OCI-LY3 (cell line): Measurements from ENCODE around the gene FGF2.

Experiments used
- EZH2phosphoT487 ChIP-seq: fragments of 200-600 bp; shearing (Covaris generic); IDR thresholded peaks from 2 replicates; pipeline ENCODE4 v1.6.1; 2018; ENCODE audit warnings: antibody characterized with exemption, mixed run types, low read depth
- TF ChIP-seq, protein P1 (sequence below): fragments of 200-600, 300-600 bp; sonication (generic); IDR thresholded peaks from 2 replicates; pipeline ENCODE4 v1.5.1; 2014; ENCODE audit warnings: antibody characterized with exemption, low read length, low read depth

DNA sequence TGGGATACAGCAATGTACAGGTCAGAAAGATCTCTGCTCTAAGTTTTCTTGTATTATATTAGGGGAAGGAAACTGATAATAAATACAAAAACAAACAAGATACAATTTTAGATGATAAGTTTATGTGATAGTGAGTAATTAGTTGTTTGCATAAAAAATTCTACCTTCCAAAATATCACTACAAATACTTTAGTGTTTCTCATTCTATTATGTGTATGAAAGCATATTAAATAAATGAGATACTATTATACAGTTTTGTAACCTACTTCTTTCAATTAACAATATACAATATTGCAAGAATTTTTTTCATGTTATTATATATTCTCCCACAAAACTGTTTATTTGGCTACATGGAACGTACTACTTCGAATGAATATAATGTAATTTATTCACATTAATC is 4.2 kb upstream of the FGF2 start:
- TF ChIP-seq, protein P1, sequence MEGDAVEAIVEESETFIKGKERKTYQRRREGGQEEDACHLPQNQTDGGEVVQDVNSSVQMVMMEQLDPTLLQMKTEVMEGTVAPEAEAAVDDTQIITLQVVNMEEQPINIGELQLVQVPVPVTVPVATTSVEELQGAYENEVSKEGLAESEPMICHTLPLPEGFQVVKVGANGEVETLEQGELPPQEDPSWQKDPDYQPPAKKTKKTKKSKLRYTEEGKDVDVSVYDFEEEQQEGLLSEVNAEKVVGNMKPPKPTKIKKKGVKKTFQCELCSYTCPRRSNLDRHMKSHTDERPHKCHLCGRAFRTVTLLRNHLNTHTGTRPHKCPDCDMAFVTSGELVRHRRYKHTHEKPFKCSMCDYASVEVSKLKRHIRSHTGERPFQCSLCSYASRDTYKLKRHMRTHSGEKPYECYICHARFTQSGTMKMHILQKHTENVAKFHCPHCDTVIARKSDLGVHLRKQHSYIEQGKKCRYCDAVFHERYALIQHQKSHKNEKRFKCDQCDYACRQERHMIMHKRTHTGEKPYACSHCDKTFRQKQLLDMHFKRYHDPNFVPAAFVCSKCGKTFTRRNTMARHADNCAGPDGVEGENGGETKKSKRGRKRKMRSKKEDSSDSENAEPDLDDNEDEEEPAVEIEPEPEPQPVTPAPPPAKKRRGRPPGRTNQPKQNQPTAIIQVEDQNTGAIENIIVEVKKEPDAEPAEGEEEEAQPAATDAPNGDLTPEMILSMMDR, result no peak
- no peak for TF ChIP-seq EZH2phosphoT487
